OCI-LY7 (cell line): ENCODE results near the gene CORO1C. TPM values are rescaled to one million over a fixed set of nuclear protein-coding genes. Genes with fewer than 3 reads are reported as not detected.

Experiments
- BruUV-seq: library from RNA; stranded (reverse); fragments of 400-500 nt; replicated peaks from 2 replicates; lab custom pipeline; 2021; lab: Mats Ljungman, UMichigan
- CTCF ChIA-PET: fragments of 300-600 bp; sonication (Branson Sonifier 250); formaldehyde crosslinking; loops from one replicate; lab custom pipeline; 2022; ENCODE audit warnings: antibody characterized with exemption; ENCODE audit not compliant: unreplicated experiment; lab: Charles Lee
- POLR2A ChIA-PET: fragments of 300-600 bp; sonication (Branson Sonifier 250); formaldehyde crosslinking; loops from one replicate; lab custom pipeline; 2022; ENCODE audit warnings: antibody characterized with exemption; lab: Charles Lee
- DNase-seq: peaks from one replicate; pipeline ENCODE4 v3.0.0-alpha.2; 2015; ENCODE audit warnings: low spot score
- H2AFZ ChIP-seq: fragments of 200-600 bp; sonication (generic), shearing (Covaris generic); 2 replicates; pipeline ENCODE4 v1.6.1; 2014; ENCODE audit warnings: mild to moderate bottlenecking, antibody characterized with exemption, low read length, moderate library complexity
- H3K27ac ChIP-seq: fragments of 200-600 bp; sonication (generic); 2 replicates; pipeline ENCODE4 v1.5.1; 2014; ENCODE audit warnings: mixed run types, low read depth, mild to moderate bottlenecking, moderate library complexity, low read length, inconsistent platforms; ENCODE audit not compliant: poor library complexity, severe bottlenecking
- H3K36me3 ChIP-seq: fragments of 200-600 bp; sonication (generic); 2 replicates; pipeline ENCODE4 v1.6.1; 2014; ENCODE audit warnings: mild to moderate bottlenecking, antibody characterized with exemption, low read length, moderate library complexity, mixed read lengths; ENCODE audit not compliant: insufficient read depth
- H3K4me1 ChIP-seq: fragments of 200-600 bp; sonication (generic); 2 replicates; pipeline ENCODE4 v1.5.1; 2014; ENCODE audit warnings: mild to moderate bottlenecking, low read length; ENCODE audit not compliant: insufficient read depth, poor library complexity, severe bottlenecking
- H3K4me2 ChIP-seq: fragments of 200-600 bp; sonication (generic); 2 replicates; pipeline ENCODE4 v1.6.1; 2014; ENCODE audit warnings: mild to moderate bottlenecking, low read length
- H3K4me3 ChIP-seq: fragments of 200-600 bp; sonication (generic); 2 replicates; pipeline ENCODE4 v1.5.1; 2014; ENCODE audit warnings: mild to moderate bottlenecking, low read depth, low read length; ENCODE audit not compliant: poor library complexity, severe bottlenecking
- H3K79me2 ChIP-seq: fragments of 200-600 bp; sonication (generic); 2 replicates; pipeline ENCODE4 v1.6.1; 2016; ENCODE audit warnings: low read depth, mild to moderate bottlenecking, low read length, moderate library complexity, mixed read lengths; ENCODE audit not compliant: insufficient read depth
- H3K9me2 ChIP-seq: fragments of 200-600 bp; sonication (generic); 2 replicates; pipeline ENCODE4 v1.6.1; 2016; ENCODE audit warnings: mild to moderate bottlenecking, low read length, mixed read lengths; ENCODE audit not compliant: insufficient read depth
- H3K9me3 ChIP-seq: fragments of 200-600 bp; sonication (generic); 2 replicates; pipeline ENCODE4 v1.6.1; 2014; ENCODE audit warnings: mild to moderate bottlenecking, mixed run types, low read length, mixed read lengths
- H4K20me1 ChIP-seq: fragments of 200-600 bp; sonication (generic); 2 replicates; pipeline ENCODE4 v1.6.1; 2014; ENCODE audit warnings: mild to moderate bottlenecking, antibody characterized with exemption, low read length, moderate library complexity, mixed read lengths; ENCODE audit not compliant: insufficient read depth
- CTCF ChIP-seq: fragments of 200-600 bp; sonication (generic); conservative IDR thresholded peaks from 2 replicates; pipeline ENCODE4 v1.5.1; 2014; ENCODE audit warnings: mild to moderate bottlenecking, antibody characterized with exemption, low read length, moderate library complexity, mixed read lengths
- EZH2phosphoT487 ChIP-seq: fragments of 200-600 bp; sonication (generic); IDR thresholded peaks from 2 replicates; pipeline ENCODE4 v1.6.1; 2018; ENCODE audit warnings: low read depth, borderline replicate concordance, mild to moderate bottlenecking, mixed run types, antibody characterized with exemption, low read length, moderate library complexity, mixed read lengths
- intact Hi-C: fragments of 100-400 bp; cut with micrococcal nuclease; formaldehyde crosslinking; loops from one replicate; pipeline ENCODE4 v1.10.0; 2022; ENCODE audit not compliant: unreplicated experiment
- total RNA-seq, 2 experiments: library from RNA; depleted of rRNA in 1 of 2; stranded (reverse); fragments of >200 nt in 1 of 2; shearing (Covaris generic) in 1 of 2; gene quantifications; 2 replicates each; pipeline ENCODE4 v1.2.3, GENCODE V29; 2014 to 2022

CORO1C gene
- total RNA-seq, 2 experiments from 2014 or later: 74.7 to 148 TPM

GRCh38 chr12:108693751-108694150 lies 37.6 kb downstream of the CORO1C start:
- intact Hi-C loops: no loop called here
- Histone ChIP-seq H2AFZ (no peak overlapping the region), H3K9me2 (no peaks in the 10 kb centered on the region), H3K4me3 (no peak overlapping the region), H3K36me3 (peaks cover 47% of the 10 kb centered on the region), H3K4me2 (no peak overlapping the region), H3K27ac (no peak overlapping the region), H3K4me1 (peaks cover 37% of the 10 kb centered on the region), H3K9me3 (no peaks in the 10 kb centered on the region), H3K79me2 (peaks cover 31% of the 10 kb centered on the region; the same call in 1 of the 2 replicates), H4K20me1 (no peaks in the 10 kb centered on the region)
- POLR2A ChIA-PET: interaction anchor here (0.9 to 1.2 kb wide), 2 partner anchors 18 to 27 kb away, joined by 3 to 6 read pairs; no protein-coding TSS in a partner anchor
- no peak for TF ChIP-seq CTCF
- TF ChIP-seq EZH2phosphoT487: no peak
- no TSS peak for BruUV-seq
- CTCF ChIA-PET: no interaction called here
- no peak for DNase-seq

GRCh38 chr12:108693186-108693730 lies 38.1 kb downstream of the CORO1C start:
- TF ChIP-seq CTCF (no peak), EZH2phosphoT487 (no peak)
- Histone ChIP-seq H3K4me3 (no peak overlapping the region), H3K36me3 (peaks cover 48% of the 10 kb centered on the region), H2AFZ (no peak overlapping the region), H3K9me3 (no peaks in the 10 kb centered on the region), H4K20me1 (no peaks in the 10 kb centered on the region), H3K27ac (no peak overlapping the region), H3K9me2 (no peaks in the 10 kb centered on the region), H3K4me2 (no peak overlapping the region), H3K79me2 (peaks cover 35% of the 10 kb centered on the region; the same call in 1 of the 2 replicates), H3K4me1 (peaks cover 37% of the 10 kb centered on the region)
- ChIA-PET POLR2A (interaction anchor here (0.5 to 1.2 kb wide), 7 partner anchors 13 to 107 kb away, joined by 3 to 6 read pairs (median 3); no protein-coding TSS in a partner anchor), CTCF (no interaction called here)
- no peak for DNase-seq
- BruUV-seq: no TSS peak
- intact Hi-C loops: no loop called here
